Smooth muscle cell of the brain vasculature (primary cell): ENCODE data around the gene EN1.

Source experiments
- DNase-seq: peaks from one replicate; pipeline ENCODE4 v3.0.0-alpha.2; 2012; ENCODE audit warnings: low read depth, low spot score

The EN1 gene

GRCh38 chr2:118843483-118844132 is 3.8 kb downstream of the EN1 start:
- DNase-seq = no peak

- no peak for DNase-seq
Measured at GRCh38 chr2:118842661-118843482, 4.6 kb downstream of the EN1 start.

GRCh38 chr2:118841828-118842461 is 5.5 kb downstream of the EN1 start:
- DNase-seq = no peak

- DNase-seq = no peak
Measured at GRCh38 chr2:118841450-118841827, 6.0 kb downstream of the EN1 start.

GRCh38 chr2:118838741-118839455 is 8.6 kb downstream of the EN1 start:
- DNase-seq = no peak

- no peak for DNase-seq
Measured at GRCh38 chr2:118837621-118838020, 9.8 kb downstream of the EN1 start.

GRCh38 chr2:118837067-118837466 is 10.4 kb downstream of the EN1 start:
- no peak for DNase-seq

GRCh38 chr2:118836411-118836930 is 11.0 kb downstream of the EN1 start:
- DNase-seq = no peak

GRCh38 chr2:118835746-118836410 is 11.6 kb downstream of the EN1 start:
- no peak for DNase-seq

- no peak for DNase-seq
Measured at GRCh38 chr2:118834901-118835745, 12.3 kb downstream of the EN1 start.

GRCh38 chr2:118834440-118834810 is 13.0 kb downstream of the EN1 start:
- DNase-seq = no peak

GRCh38 chr2:118833716-118834439 is 13.6 kb downstream of the EN1 start:
- DNase-seq = no peak

GRCh38 chr2:118832791-118833715 is 14.4 kb downstream of the EN1 start:
- no peak for DNase-seq

- DNase-seq = no peak
Measured at GRCh38 chr2:118832071-118832790, 15.2 kb downstream of the EN1 start.

GRCh38 chr2:118830881-118831280 is 16.6 kb downstream of the EN1 start:
- DNase-seq = no peak

GRCh38 chr2:118830118-118830517 is 17.3 kb downstream of the EN1 start:
- DNase-seq = no peak

- no peak for DNase-seq
Measured at GRCh38 chr2:118826093-118826492, 21.4 kb downstream of the EN1 start.

GRCh38 chr2:118823633-118824032 is 23.8 kb downstream of the EN1 start:
- DNase-seq = no peak
